Neural cell (in vitro differentiated cells): Measurements from ENCODE around the gene MALAT1.

ENCODE experiments used
- CTCF ChIP-seq: fragments of 450-650 bp; IDR thresholded peaks from 2 replicates; pipeline ENCODE4 v1.5.1; 2014; ENCODE audit warnings: antibody characterized with exemption, mild to moderate bottlenecking, moderate library complexity; ENCODE audit not compliant: poor library complexity, severe bottlenecking
- EP300 ChIP-seq: fragments of 450-650 bp; conservative IDR thresholded peaks from 2 replicates; pipeline ENCODE4 v1.6.1; 2014; ENCODE audit warnings: antibody characterized with exemption, mild to moderate bottlenecking, moderate library complexity; ENCODE audit not compliant: poor library complexity, severe bottlenecking
- EZH2 ChIP-seq: fragments of 200-600, 300-800 bp; shearing (Covaris generic), sonication (generic); IDR thresholded peaks from 2 replicates; pipeline ENCODE4 v1.6.1; 2014; ENCODE audit warnings: antibody characterized with exemption, low read length, borderline replicate concordance, mild to moderate bottlenecking; ENCODE audit not compliant: insufficient read depth, poor library complexity, severe bottlenecking
- MXI1 ChIP-seq: fragments of 450-650 bp; conservative IDR thresholded peaks from 2 replicates; pipeline ENCODE4 v1.6.1; 2014; ENCODE audit warnings: antibody characterized with exemption, mild to moderate bottlenecking; ENCODE audit not compliant: poor library complexity, severe bottlenecking
- POLR2AphosphoS5 ChIP-seq: IDR thresholded peaks from 2 replicates; pipeline ENCODE4 v1.6.1; 2012
- RAD21 ChIP-seq: fragments of 450-650 bp; conservative IDR thresholded peaks from 2 replicates; pipeline ENCODE4 v1.6.1; 2014; ENCODE audit warnings: antibody characterized with exemption, mild to moderate bottlenecking, moderate library complexity
- SMC3 ChIP-seq: fragments of 450-650 bp; conservative IDR thresholded peaks from 2 replicates; pipeline ENCODE4 v1.6.1; 2014; ENCODE audit warnings: antibody characterized with exemption, mild to moderate bottlenecking, moderate library complexity; ENCODE audit not compliant: poor library complexity
- TAF1 ChIP-seq: IDR thresholded peaks from 2 replicates; pipeline ENCODE4 v1.6.1; 2012; ENCODE audit warnings: low read depth
- TF ChIP-seq, protein P1 (sequence below): IDR thresholded peaks from 2 replicates; pipeline ENCODE4 v1.6.1; 2012; ENCODE audit warnings: borderline replicate concordance

DNA sequence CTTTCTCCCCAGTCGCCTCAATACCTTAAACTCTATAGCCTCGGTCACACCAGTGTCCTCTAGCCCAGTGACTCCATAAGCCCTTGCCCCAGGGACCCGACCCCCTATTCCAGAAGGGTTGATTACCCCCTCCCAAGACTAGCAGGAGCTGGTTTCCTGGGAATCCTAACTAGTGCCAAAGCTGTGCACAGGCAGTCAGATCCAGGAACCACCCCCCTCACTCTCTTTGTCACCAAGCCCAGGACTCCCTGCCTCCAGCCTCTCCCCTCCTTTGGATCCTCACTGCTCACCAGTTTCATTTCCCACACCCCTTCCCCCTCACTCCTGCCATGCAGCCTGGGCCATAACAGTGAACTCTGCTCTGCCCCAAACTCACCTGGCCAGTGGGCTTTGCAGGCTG is 49.5 kb downstream of the MALAT1 start:
- TF ChIP-seq CTCF (no peak), POLR2AphosphoS5 (no peak), EZH2 (no peak), TAF1 (no peak), EP300 (no peak), MXI1 (no peak), RAD21 (no peak), SMC3 (no peak)
- TF ChIP-seq, protein P1, sequence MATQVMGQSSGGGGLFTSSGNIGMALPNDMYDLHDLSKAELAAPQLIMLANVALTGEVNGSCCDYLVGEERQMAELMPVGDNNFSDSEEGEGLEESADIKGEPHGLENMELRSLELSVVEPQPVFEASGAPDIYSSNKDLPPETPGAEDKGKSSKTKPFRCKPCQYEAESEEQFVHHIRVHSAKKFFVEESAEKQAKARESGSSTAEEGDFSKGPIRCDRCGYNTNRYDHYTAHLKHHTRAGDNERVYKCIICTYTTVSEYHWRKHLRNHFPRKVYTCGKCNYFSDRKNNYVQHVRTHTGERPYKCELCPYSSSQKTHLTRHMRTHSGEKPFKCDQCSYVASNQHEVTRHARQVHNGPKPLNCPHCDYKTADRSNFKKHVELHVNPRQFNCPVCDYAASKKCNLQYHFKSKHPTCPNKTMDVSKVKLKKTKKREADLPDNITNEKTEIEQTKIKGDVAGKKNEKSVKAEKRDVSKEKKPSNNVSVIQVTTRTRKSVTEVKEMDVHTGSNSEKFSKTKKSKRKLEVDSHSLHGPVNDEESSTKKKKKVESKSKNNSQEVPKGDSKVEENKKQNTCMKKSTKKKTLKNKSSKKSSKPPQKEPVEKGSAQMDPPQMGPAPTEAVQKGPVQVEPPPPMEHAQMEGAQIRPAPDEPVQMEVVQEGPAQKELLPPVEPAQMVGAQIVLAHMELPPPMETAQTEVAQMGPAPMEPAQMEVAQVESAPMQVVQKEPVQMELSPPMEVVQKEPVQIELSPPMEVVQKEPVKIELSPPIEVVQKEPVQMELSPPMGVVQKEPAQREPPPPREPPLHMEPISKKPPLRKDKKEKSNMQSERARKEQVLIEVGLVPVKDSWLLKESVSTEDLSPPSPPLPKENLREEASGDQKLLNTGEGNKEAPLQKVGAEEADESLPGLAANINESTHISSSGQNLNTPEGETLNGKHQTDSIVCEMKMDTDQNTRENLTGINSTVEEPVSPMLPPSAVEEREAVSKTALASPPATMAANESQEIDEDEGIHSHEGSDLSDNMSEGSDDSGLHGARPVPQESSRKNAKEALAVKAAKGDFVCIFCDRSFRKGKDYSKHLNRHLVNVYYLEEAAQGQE, result no peak
